ENCODE results near the gene FSTL3.

The FSTL3 gene

GRCh38 chr19:645912-646778 lies 30.0 kb upstream of the FSTL3 start:
- no peak for DNase-seq

DNA sequence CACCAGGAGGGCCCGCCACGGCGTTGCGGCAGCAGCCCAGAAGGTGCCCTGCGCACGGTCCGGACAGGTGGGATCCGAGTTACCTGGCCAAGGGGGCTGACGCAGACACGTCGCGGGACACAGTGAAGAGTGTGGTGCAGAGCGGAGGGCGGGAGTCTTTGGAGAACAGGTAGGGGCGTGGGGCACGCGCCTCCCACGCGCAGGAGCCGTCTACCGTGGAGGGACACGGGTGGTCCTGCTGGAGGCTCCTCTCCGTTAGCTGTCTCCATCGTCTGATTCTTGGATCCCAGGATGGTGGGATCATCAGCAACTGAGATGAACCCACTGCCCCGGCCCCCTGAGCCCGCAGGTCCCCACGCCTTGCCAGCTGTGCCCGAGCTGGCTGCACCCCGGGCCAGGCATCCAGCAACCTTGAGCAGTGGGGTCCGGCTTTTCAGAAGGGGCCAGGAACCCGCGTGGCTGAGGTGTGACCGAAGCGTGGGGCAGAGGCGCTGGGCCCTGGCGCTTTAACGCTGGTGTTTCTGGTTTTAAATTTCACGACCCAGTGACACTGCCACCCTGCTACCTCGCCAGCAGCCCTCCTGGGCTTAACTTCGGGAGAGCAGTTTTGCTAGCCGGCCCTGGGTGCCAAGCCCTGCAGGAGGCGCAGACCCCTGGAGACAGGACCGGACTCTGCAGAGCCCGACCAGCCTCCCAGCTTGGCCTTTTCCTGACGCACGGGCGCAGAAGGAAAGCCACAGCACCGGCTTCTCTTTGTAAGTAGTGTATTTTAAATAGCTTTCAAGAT lies 29.2 kb upstream of the FSTL3 start:
- DNase-seq, result no peak

DNA sequence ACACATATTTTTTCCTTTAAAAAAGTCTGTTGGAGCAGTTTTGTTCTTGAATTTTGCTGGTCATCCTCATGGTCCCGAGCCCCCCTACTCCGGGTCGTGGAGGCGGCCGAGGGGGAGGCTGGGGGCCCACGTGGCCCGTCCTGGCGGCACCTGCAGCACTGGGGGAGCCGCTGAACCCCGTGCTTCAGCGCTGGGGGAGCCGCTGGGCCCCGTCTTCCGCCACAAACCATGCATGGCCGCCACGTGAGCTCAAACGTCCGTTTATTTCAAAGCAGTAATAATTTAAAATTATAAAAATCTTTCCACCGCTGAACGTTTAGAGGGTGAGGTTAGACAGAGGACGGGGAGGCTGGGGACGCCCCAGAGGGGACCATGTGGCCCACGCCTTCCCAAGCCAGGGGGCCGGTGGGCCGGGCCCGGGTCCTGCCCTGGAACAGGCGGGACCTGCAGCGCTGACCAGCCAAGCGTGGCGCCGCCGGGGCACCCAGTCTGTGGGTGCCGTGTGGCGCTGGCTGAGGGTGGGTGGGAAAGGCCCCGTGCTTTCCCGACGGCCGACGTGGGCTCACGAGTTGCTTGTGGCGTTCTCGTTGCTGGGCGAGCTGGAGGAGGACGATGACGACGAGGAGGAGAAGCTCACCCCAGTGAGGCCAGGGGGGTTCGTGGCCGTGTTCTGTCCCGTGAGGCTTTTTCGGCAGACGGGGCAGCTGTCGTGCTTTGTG lies 28.5 kb upstream of the FSTL3 start:
- DNase-seq, result no peak

- DNase-seq, result no peak
Measured at GRCh38 chr19:648305-648704, 27.9 kb upstream of the FSTL3 start.

DNA sequence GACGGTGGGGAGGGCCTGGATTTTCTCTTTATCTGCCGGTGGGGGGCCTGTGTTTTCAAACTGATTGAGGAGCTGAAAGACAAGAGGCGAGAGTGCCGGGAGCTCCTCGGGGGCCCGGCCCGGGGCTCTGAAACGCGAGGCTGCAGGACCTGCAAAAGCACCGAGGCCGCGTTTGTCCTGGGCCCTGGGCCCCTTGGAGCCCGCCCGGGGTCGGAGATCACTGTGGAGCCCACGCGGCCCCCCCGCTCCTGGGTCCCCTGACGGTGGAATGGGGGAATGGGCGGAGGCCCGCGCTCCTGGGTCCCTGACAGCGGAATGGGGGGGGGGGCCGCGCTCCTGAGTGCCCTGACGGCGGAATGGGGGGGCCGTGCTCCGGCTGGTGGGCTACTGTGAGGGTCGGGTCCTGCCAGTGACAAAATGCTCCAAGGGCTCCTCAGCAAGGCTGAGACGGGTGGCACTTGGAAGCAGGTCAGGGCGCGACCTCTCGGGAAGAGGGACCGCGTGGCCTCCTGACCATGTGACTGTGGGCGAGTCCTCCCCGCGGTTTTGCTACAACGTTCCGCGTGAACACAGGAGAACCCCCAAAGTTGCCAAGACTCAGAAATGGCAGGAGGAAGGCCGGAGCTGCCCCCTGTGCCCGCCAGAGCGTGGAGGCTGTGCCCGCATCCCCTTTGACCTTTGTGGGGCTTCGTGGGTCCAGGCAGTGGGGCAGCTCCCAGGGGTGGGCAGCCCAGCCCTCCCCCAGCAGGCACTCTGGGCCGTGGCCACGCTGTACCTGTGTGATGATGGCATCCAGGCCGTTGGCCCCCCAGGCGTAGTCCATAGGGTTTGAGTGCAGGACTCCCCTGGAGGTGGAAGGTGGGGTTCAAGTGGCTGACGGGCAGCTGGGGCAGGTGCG lies 27.0 kb upstream of the FSTL3 start:
- DNase-seq, result no peak

DNA sequence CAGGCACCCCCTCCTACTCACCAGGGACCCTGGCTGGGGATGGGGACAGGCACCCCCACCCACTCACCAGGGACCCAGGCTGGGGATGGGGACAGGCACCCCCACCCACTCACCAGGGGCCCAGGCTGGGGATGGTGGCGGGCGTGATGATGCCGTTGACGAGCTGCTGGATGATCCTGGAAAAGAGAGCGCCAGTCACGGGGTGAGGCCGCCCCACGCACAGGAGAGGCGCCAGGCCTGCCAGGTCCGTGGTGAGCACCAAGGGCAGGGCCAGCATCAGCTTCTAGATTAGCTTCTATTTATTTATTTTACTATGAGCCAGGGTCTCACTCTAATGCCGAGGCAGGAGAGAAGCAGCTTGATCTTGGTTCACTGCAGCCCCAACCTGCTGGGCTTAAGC lies 26.1 kb upstream of the FSTL3 start:
- DNase-seq, result no peak

GRCh38 chr19:651114-651818 lies 24.9 kb upstream of the FSTL3 start:
- DNase-seq, result no peak

DNA sequence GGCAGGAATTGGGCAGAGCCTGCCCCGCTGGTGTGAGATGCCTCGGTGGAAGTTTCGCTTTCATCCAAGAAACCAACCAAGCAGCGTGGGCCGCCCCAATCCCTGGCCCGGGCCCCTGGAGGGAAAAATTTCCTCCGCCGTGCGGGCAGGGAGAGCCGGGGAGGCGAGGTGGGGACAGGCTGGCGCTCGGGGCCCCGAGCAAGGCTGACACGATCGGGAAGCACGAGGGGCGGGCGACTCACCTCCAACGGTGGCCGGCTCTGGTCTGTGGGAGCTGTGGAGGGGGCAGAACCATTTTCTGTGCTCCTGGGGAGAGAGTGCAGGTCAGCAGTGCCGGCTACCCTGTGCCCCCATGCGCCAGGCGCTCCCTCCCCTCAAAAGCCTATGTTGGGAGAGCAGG lies 24.2 kb upstream of the FSTL3 start:
- no peak for DNase-seq

DNA sequence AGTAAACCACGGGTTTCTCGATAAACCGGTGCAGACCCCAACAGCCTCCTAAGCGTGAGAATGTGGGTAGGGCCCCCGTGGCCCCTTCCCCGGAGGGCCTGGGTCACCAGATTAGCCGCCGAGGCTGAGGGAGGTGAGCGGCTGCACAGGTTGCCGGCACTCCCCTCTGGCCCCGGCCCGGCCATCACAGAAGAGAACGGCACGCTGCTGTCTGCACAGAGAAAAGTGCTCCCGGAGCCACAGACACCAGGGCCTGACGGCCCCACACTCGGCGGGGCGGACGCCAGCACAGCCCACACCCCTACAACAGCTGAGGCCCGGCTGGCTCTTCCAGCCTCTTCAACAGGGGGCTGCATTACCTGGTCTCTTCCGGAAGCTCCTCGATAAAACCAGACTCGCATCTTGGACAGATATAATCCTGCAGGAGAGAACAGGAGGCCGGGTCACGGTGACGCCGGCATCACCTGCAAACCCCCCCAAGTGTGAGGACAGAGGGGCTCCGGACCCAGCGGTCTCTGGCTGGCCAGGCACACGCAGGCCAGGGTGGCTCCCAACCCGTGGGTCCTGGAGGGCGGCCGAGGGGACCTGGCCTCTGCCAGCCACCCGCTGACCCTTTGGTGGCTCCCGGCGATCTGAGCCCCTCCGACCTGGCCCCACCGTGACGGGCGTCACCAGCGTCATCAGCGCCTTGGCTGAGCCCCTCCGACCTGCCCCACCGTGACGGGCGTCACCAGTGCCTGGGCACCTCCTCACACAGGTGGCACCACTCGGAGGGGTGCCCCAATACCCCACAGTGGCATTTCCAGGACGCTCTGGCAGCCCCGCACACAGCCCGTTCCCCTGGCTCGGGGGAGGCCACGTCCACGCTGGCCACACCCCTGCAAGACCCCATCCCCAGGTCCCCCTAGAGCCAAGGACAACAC lies 23.5 kb upstream of the FSTL3 start:
- DNase-seq, result no peak

GRCh38 chr19:653425-653824 lies 22.8 kb upstream of the FSTL3 start:
- DNase-seq, result no peak

DNA sequence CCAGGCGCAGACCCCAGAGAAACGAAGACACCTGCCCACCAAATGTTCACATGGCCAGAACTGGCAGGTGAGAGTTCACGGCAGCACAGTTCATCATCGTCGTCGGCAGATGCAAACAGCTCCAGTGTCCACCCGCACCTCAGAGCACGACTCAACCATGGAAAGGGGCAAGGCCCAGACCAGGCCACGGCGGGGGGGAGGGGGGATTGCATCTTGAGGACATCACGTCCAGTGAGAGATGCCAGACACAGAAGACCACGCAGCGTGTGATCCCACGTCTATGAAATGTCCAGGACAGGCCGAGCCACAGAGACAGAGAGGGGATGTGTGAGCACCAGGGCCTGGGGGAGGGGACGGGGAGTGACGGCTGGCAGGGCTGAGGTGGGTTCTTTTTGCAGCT lies 20.5 kb upstream of the FSTL3 start:
- DNase-seq, result no peak

GRCh38 chr19:656751-657559 lies 19.2 kb upstream of the FSTL3 start:
- DNase-seq, result no peak

DNA sequence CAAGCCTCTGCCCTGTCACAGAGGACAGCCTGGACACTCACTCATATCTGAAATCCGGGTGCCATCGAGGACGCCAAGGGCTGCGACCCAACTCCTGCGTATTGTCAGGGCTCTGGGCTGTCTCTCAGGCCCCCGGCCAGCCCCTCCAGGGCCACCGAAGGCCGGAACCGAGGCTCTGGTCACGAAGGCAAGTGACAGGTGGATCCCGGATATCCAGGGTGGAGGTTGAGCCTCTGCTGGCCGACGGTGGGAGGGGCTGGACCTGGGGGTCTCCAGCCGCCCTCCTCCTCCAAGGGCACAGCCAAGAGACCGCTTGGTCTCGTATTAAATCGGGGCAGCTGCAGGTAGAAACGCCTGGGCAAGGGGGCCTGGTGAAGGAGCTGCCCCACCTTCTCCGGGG lies 18.6 kb upstream of the FSTL3 start:
- DNase-seq, result no peak

GRCh38 chr19:658059-658839 lies 17.9 kb upstream of the FSTL3 start:
- no peak for DNase-seq

DNA sequence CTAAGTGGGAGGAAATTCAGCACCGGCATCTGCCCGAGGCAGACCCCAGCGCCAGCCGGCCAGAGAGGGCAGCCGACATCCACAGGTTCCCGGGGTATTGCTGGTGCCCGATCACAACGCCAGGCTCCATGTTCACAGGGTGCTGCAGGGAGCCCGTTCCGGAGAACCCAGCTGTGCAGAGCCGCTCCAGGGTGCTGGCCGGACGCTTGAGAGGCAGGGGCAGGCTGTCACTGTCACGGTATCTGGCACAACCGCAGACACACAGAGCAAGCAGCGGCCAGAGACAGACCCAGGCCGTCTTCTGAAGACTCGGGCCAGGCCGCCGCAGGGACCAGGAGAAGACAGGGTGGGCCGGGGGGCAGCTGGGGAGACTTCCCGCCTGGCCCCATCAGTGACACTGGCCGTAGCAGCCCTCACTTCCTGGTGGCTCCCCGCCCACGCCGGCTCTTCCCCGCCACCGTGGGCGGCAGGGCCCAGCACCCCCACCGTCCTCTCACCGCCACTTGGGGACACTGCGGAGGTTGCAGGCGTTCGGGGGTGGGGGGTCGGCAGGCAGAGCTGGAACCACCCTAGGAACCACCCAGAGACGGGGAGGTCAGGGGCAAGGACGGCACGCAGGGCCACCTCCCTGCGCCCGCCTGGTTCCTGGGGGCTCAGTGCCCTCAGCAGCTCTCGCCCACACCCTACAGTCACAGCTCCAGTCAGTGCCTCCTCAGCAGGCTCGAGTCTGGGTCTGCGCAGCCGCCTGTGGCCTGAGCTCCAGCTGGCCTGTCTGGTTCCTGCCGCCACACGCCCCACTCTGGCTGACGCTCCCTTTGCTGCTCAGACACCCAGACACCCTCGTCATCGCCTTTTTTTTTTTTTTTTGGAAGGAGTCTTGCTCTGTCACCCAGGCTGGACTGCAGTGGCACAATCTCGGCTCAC lies 17.0 kb upstream of the FSTL3 start:
- no peak for DNase-seq

DNA sequence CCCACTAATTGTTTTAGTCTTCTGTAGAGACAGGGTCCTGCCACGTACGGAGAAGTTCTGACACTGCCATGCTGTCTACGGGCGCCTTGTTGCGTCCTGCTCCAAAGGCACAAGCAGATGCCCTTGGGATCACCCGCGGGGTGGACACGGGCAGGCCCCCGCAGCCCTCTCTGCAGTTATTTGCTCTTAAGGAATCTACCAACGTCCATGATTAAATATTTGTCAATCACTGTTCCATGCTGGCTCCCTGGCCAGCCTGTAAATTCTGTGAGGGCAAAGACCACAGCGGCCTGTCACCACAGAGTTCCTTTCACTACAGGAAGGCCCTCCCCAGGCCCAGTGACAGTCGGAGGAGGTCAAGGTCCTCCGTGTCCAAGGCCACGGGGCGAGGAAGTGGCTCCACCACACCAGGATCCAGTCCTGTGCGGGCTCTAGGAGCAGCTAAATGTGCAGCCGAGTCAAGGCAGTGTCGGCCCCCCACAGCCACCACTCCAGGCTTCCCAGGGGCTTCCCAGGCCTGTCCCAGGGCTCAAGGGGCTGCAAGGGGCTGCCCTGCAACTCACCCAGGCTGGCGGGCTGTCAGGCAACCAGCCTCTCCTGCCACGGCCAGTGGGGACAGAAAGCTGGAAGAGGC lies 15.3 kb upstream of the FSTL3 start:
- DNase-seq, result no peak

All from DMS153 (cell line).